Measurements from ENCODE around the gene GLIS2. TPM values are rescaled to one million over a fixed set of nuclear protein-coding genes. Genes with fewer than 3 reads are reported as not detected.
A peak's percentile ranks its signal among the peaks of the same experiment; 100 is the strongest.

Gene GLIS2
- total RNA-seq, 1 donor from 2014 or later: 62.8 TPM

DNA sequence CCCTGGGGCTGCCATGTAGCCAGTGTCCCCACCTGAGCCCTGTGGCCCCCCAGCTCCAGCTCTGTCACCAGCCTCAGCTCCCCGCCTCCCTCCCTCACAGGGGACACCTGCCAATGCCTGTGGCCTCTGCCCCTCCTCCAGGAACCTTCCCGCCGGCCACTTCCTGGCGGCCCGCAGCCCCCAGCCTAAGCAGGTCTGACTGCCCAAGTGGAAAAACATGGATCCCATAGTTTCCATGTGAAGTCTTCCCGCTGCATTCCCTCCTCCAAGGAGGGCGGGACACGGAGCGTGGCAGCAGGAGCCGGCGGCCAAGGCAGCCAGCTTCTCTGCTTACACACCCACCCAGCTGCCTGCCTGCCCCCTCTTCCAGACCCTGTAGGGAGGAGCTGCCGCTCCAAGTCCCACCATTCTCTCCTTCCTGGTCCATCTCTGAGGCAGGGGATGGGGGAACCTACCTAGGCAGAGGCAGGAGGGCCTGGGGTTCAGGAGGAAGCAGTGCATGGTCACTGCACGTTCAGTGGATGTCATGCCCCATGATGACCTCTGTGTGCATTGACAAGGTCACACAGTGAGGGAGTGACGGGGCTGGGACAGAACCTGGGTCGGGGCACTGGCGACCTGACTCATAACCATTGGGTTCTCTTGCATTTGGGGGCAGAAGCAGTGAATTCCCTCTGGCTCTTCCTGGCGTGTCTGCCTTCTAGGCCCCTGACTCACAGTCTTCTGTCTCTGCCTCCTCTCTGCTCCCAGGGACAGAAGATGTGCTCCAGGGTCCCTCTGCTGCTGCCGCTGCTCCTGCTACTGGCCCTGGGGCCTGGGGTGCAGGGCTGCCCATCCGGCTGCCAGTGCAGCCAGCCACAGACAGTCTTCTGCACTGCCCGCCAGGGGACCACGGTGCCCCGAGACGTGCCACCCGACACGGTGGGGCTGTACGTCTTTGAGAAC, 64.5 kb downstream of the GLIS2 start:
- Mint-ChIP-seq H3K27ac (ENCODE audit: unreplicated experiment) (peak overlapping the region; percentile 89), H3K4me3 (ENCODE audit: unreplicated experiment) (peak overlapping the region; percentile 28), H3K9me3 (ENCODE audit: low read depth) (no peaks in the 10 kb centered on the region), H3K36me3 (ENCODE audit: low read depth) (peaks cover 5% of the 10 kb centered on the region), H3K27me3 (ENCODE audit: low read depth) (no peaks in the 10 kb centered on the region), H3K4me1 (ENCODE audit: low read depth) (peaks cover 76% of the 10 kb centered on the region)
- DNase-seq (ENCODE audit: low spot score): no peak
- TF ChIP-seq, protein P1, sequence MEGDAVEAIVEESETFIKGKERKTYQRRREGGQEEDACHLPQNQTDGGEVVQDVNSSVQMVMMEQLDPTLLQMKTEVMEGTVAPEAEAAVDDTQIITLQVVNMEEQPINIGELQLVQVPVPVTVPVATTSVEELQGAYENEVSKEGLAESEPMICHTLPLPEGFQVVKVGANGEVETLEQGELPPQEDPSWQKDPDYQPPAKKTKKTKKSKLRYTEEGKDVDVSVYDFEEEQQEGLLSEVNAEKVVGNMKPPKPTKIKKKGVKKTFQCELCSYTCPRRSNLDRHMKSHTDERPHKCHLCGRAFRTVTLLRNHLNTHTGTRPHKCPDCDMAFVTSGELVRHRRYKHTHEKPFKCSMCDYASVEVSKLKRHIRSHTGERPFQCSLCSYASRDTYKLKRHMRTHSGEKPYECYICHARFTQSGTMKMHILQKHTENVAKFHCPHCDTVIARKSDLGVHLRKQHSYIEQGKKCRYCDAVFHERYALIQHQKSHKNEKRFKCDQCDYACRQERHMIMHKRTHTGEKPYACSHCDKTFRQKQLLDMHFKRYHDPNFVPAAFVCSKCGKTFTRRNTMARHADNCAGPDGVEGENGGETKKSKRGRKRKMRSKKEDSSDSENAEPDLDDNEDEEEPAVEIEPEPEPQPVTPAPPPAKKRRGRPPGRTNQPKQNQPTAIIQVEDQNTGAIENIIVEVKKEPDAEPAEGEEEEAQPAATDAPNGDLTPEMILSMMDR (IDR thresholded peaks at IDR 0.05): no peak

DNA sequence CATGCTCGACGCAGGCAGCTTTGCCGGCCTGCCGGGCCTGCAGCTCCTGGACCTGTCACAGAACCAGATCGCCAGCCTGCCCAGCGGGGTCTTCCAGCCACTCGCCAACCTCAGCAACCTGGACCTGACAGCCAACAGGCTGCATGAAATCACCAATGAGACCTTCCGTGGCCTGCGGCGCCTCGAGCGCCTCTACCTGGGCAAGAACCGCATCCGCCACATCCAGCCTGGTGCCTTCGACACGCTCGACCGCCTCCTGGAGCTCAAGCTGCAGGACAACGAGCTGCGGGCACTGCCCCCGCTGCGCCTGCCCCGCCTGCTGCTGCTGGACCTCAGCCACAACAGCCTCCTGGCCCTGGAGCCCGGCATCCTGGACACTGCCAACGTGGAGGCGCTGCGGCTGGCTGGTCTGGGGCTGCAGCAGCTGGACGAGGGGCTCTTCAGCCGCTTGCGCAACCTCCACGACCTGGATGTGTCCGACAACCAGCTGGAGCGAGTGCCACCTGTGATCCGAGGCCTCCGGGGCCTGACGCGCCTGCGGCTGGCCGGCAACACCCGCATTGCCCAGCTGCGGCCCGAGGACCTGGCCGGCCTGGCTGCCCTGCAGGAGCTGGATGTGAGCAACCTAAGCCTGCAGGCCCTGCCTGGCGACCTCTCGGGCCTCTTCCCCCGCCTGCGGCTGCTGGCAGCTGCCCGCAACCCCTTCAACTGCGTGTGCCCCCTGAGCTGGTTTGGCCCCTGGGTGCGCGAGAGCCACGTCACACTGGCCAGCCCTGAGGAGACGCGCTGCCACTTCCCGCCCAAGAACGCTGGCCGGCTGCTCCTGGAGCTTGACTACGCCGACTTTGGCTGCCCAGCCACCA, 65.4 kb downstream of the GLIS2 start:
- H3K9me3 Mint-ChIP-seq (ENCODE audit: low read depth): no peaks in the 10 kb centered on the region
- no peak for DNase-seq (ENCODE audit: low spot score)
- TF ChIP-seq, protein P1 (IDR thresholded peaks at IDR 0.05): no peak
- H3K27me3 Mint-ChIP-seq (ENCODE audit: low read depth): no peaks in the 10 kb centered on the region
- peaks cover 76% of the 10 kb centered on the region for H3K4me1 Mint-ChIP-seq (ENCODE audit: low read depth)
- peaks cover 3% of the 10 kb centered on the region for H3K36me3 Mint-ChIP-seq (ENCODE audit: low read depth)
- H3K4me3 Mint-ChIP-seq (ENCODE audit: unreplicated experiment): no peak overlapping the region
- no peak overlapping the region for H3K27ac Mint-ChIP-seq (ENCODE audit: unreplicated experiment)

DNA sequence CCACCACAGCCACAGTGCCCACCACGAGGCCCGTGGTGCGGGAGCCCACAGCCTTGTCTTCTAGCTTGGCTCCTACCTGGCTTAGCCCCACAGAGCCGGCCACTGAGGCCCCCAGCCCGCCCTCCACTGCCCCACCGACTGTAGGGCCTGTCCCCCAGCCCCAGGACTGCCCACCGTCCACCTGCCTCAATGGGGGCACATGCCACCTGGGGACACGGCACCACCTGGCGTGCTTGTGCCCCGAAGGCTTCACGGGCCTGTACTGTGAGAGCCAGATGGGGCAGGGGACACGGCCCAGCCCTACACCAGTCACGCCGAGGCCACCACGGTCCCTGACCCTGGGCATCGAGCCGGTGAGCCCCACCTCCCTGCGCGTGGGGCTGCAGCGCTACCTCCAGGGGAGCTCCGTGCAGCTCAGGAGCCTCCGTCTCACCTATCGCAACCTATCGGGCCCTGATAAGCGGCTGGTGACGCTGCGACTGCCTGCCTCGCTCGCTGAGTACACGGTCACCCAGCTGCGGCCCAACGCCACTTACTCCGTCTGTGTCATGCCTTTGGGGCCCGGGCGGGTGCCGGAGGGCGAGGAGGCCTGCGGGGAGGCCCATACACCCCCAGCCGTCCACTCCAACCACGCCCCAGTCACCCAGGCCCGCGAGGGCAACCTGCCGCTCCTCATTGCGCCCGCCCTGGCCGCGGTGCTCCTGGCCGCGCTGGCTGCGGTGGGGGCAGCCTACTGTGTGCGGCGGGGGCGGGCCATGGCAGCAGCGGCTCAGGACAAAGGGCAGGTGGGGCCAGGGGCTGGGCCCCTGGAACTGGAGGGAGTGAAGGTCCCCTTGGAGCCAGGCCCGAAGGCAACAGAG, 66.3 kb downstream of the GLIS2 start:
- peaks cover 76% of the 10 kb centered on the region for H3K4me1 Mint-ChIP-seq (ENCODE audit: low read depth)
- H3K27ac Mint-ChIP-seq (ENCODE audit: unreplicated experiment): peak overlapping the region; percentile 12
- no peak for DNase-seq (ENCODE audit: low spot score)
- no peaks in the 10 kb centered on the region for H3K27me3 Mint-ChIP-seq (ENCODE audit: low read depth)
- no peak overlapping the region for H3K4me3 Mint-ChIP-seq (ENCODE audit: unreplicated experiment)
- no peaks in the 10 kb centered on the region for H3K9me3 Mint-ChIP-seq (ENCODE audit: low read depth)
- peaks cover 3% of the 10 kb centered on the region for H3K36me3 Mint-ChIP-seq (ENCODE audit: low read depth)
- TF ChIP-seq, protein P1 (IDR thresholded peaks at IDR 0.05): no peak

DNA sequence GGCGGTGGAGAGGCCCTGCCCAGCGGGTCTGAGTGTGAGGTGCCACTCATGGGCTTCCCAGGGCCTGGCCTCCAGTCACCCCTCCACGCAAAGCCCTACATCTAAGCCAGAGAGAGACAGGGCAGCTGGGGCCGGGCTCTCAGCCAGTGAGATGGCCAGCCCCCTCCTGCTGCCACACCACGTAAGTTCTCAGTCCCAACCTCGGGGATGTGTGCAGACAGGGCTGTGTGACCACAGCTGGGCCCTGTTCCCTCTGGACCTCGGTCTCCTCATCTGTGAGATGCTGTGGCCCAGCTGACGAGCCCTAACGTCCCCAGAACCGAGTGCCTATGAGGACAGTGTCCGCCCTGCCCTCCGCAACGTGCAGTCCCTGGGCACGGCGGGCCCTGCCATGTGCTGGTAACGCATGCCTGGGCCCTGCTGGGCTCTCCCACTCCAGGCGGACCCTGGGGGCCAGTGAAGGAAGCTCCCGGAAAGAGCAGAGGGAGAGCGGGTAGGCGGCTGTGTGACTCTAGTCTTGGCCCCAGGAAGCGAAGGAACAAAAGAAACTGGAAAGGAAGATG, 67.0 kb downstream of the GLIS2 start:
- Mint-ChIP-seq H3K36me3 (ENCODE audit: low read depth) (peaks cover 1% of the 10 kb centered on the region), H3K27ac (ENCODE audit: unreplicated experiment) (peak overlapping the region; percentile 12), H3K27me3 (ENCODE audit: low read depth) (no peaks in the 10 kb centered on the region), H3K4me3 (ENCODE audit: unreplicated experiment) (no peak overlapping the region), H3K9me3 (ENCODE audit: low read depth) (no peaks in the 10 kb centered on the region), H3K4me1 (ENCODE audit: low read depth) (peaks cover 75% of the 10 kb centered on the region)
- TF ChIP-seq, protein P1 (IDR thresholded peaks at IDR 0.05): no peak
- no peak for DNase-seq (ENCODE audit: low spot score)
